K562 (cell line): ENCODE results near the gene CSAD. TPM values are rescaled to one million over a fixed set of nuclear protein-coding genes. Genes with fewer than 3 reads are reported as not detected.

ENCODE experiments used
- BCL6 ChIP-seq: fragments of 250-450 bp; sonication (Bioruptor Pico); IDR thresholded peaks from 2 replicates; pipeline ENCODE4 v1.4.0; 2020
- FOSL1 ChIP-seq: fragments of 200-800 bp; sonication (Bioruptor generic); conservative IDR thresholded peaks from 2 replicates; pipeline ENCODE4 v1.6.1; 2016; ENCODE audit warnings: missing genetic modification characterization, missing compliant biosample characterization
- FOXJ2 ChIP-seq: fragments of 200-800 bp; sonication (Bioruptor generic); IDR thresholded peaks from 2 replicates; pipeline ENCODE4 v1.6.1; 2016; ENCODE audit warnings: missing genetic modification characterization, missing compliant biosample characterization
- HDAC1 ChIP-seq, 2 experiments: fragments of 450-650 bp; IDR thresholded peaks; 2 replicates each; pipeline ENCODE4 v1.6.1; 2016 to 2017; ENCODE audit warnings: inconsistent platforms in 1 of 2, mild to moderate bottlenecking in 1 of 2, moderate library complexity in 1 of 2
- HDAC3 ChIP-seq: fragments of 450-650 bp; IDR thresholded peaks from 2 replicates; pipeline ENCODE4 v1.6.1; 2018; ENCODE audit warnings: borderline replicate concordance, mild to moderate bottlenecking, moderate library complexity; ENCODE audit not compliant: partially characterized antibody
- HDAC6 ChIP-seq: IDR thresholded peaks from 2 replicates; pipeline ENCODE4 v1.6.1; 2012; ENCODE audit warnings: low read depth, mild to moderate bottlenecking, control low read depth, inconsistent platforms, low read length, moderate library complexity
- HOXB6 ChIP-seq: fragments of 250-450 bp; sonication (Bioruptor Pico); IDR thresholded peaks from 2 replicates; pipeline ENCODE4 v1.5.1; 2022; ENCODE audit warnings: mild to moderate bottlenecking, borderline replicate concordance
- JUND ChIP-seq, 2 experiments: IDR thresholded peaks; 2 replicates in 1 of 2; 3 replicates in 1 of 2; pipeline ENCODE4 v1.6.1; 2011; ENCODE audit warnings: borderline replicate concordance in 2 of 2, low read depth in 2 of 2, low read length in 2 of 2, improper control_type of control experiment in 1 of 2, missing biosample characterization in 1 of 2, missing genetic modification characterization in 1 of 2, missing genetic modification reagents in 1 of 2
- KLF13 ChIP-seq: fragments of 450-650 bp; IDR thresholded peaks from 2 replicates; pipeline ENCODE4 v1.6.1; 2016; ENCODE audit warnings: missing genetic modification characterization, low read depth, mild to moderate bottlenecking, missing compliant biosample characterization, moderate library complexity, borderline replicate concordance
- MCM2 ChIP-seq: fragments of 450-650 bp; IDR thresholded peaks from 2 replicates; pipeline ENCODE4 v1.6.1; 2017; ENCODE audit warnings: low read depth, mild to moderate bottlenecking
- MNT ChIP-seq, 2 experiments: fragments of 450-650 bp; conservative IDR thresholded peaks; 2 replicates each; pipeline ENCODE4 v1.6.1; 2017; ENCODE audit warnings: mild to moderate bottlenecking in 2 of 2, moderate library complexity in 2 of 2
- NELFE ChIP-seq: IDR thresholded peaks from 2 replicates; pipeline ENCODE4 v1.6.1; 2011; ENCODE audit warnings: mild to moderate bottlenecking; ENCODE audit not compliant: insufficient read depth, insufficient read length
- NUFIP1 ChIP-seq: fragments of 450-650 bp; IDR thresholded peaks from 2 replicates; pipeline ENCODE4 v1.6.1; 2018; ENCODE audit not compliant: partially characterized antibody
- PHTF2 ChIP-seq: fragments of 250-450 bp; sonication (Bioruptor Pico); IDR thresholded peaks from 2 replicates; pipeline ENCODE4 v1.5.0; 2021; ENCODE audit warnings: mild to moderate bottlenecking
- POU5F1 ChIP-seq: fragments of 150-350 bp; IDR thresholded peaks from 2 replicates; pipeline ENCODE4 v1.6.1; 2014; ENCODE audit warnings: borderline replicate concordance, low read length, low read depth, mild to moderate bottlenecking; ENCODE audit not compliant: partially characterized antibody
- PPARD ChIP-seq: fragments of 250-450 bp; sonication (Bioruptor Pico); IDR thresholded peaks from 2 replicates; pipeline ENCODE4 v1.8.0; 2022; ENCODE audit warnings: inconsistent platforms, mild to moderate bottlenecking, moderate library complexity
- RBM25 ChIP-seq: fragments of 200-400 bp; formaldehyde crosslinking; IDR thresholded peaks from 2 replicates; pipeline ENCODE4 v1.6.1; 2018; ENCODE audit warnings: low read length, low read depth, moderate library complexity; ENCODE audit not compliant: severe bottlenecking
- RFX1 ChIP-seq: fragments of 450-650 bp; IDR thresholded peaks from 2 replicates; pipeline ENCODE4 v1.6.1; 2016; ENCODE audit warnings: mild to moderate bottlenecking, moderate library complexity
- RFX7 ChIP-seq: fragments of 250-450 bp; sonication (Bioruptor Pico); IDR thresholded peaks from 2 replicates; pipeline ENCODE4 v1.5.1; 2021; ENCODE audit warnings: mild to moderate bottlenecking
- SAP30 ChIP-seq: fragments of 200-600 bp; sonication (generic); IDR thresholded peaks from 2 replicates; pipeline ENCODE4 v1.6.1; 2012; ENCODE audit warnings: borderline replicate concordance, low read depth, mild to moderate bottlenecking, moderate library complexity, low read length, control low read depth, inconsistent platforms; ENCODE audit not compliant: insufficient read depth, poor library complexity, severe bottlenecking
- SIX5 ChIP-seq, 2 experiments: IDR thresholded peaks; 2 replicates each; pipeline ENCODE4 v1.6.1; 2011; ENCODE audit warnings: low read length in 2 of 2, borderline replicate concordance in 1 of 2, low read depth in 1 of 2, mild to moderate bottlenecking in 1 of 2, moderate library complexity in 1 of 2; ENCODE audit not compliant: insufficient read depth in 1 of 2
- SMARCC2 ChIP-seq: fragments of 450-650 bp; IDR thresholded peaks from 2 replicates; pipeline ENCODE4 v1.6.1; 2017; ENCODE audit warnings: antibody characterized with exemption, moderate library complexity, mild to moderate bottlenecking, low read depth
- SNIP1 ChIP-seq: fragments of 450-650 bp; IDR thresholded peaks from 2 replicates; pipeline ENCODE4 v1.7.1; 2017; ENCODE audit warnings: low read depth, mild to moderate bottlenecking
- SREBF1 ChIP-seq: fragments of 150-350 bp; IDR thresholded peaks from 2 replicates; pipeline ENCODE4 v1.6.1; 2014; ENCODE audit warnings: antibody characterized with exemption, low read depth, low read length, borderline replicate concordance
- U2AF1 ChIP-seq: fragments of 200-400 bp; formaldehyde crosslinking; optimal IDR thresholded peaks from 2 replicates; pipeline ENCODE3; 2017; ENCODE audit warnings: mild to moderate bottlenecking, low read depth, low read length, moderate library complexity
- WHSC1 ChIP-seq: IDR thresholded peaks from one replicate; pipeline ENCODE4 v1.6.1; 2012; ENCODE audit warnings: low read length, control low read depth, inconsistent platforms
- ZBTB9 ChIP-seq: fragments of 450-650 bp; formaldehyde crosslinking; IDR thresholded peaks from 2 replicates; pipeline ENCODE4 v1.4.0; 2020; ENCODE audit warnings: mild to moderate bottlenecking, moderate library complexity
- ZEB2 ChIP-seq: fragments of 450-650 bp; IDR thresholded peaks from 2 replicates; pipeline ENCODE4 v1.6.1; 2016
- polyA plus RNA-seq, 8 experiments: library from polyadenylated mRNA; depleted of rRNA in 4 of 8; stranded (reverse) in 5 of 8; unstranded in 3 of 8; fragments of >200 nt; fragmentation: Nextera tagmentation in 2 of 8; fragmentation: Illumina TruSeq in 1 of 8; extraction: Ambion mirVana in 2 of 8; extraction: Trizol in 1 of 8; gene quantifications; 2 replicates each; pipeline versions ENCODE4 v1.2.1 to v1.2.3, GENCODE V29; 2011 to 2014; ENCODE audit warnings: inconsistent platforms in 1 of 8, missing spikeins in 1 of 8
- total RNA-seq, 7 experiments: library from RNA; depleted of rRNA in 6 of 7; stranded (reverse); fragments of >200 nt in 6 of 7; fragmentation: Illumina TruSeq in 2 of 7; extraction: Trizol in 2 of 7; gene quantifications; 2 replicates each; pipeline versions ENCODE4 v1.2.1 to v1.2.3, GENCODE V29; 2011 to 2021; ENCODE audit warnings: low replicate concordance in 1 of 7

The CSAD gene
- total and polyA plus RNA-seq, 9 of the 15 experiments (the other 6 are each of a cell fraction or from before 2014, with no cell fraction given): 1.8 to 19.6 (median 8.1) TPM

- TF ChIP-seq SIX5 (IDR thresholded peaks at IDR 0.05; ENCODE audit: borderline replicate concordance in 1 of 2, insufficient read depth in 1 of 2, low read depth in 1 of 2, low read length in 2 of 2): no peak
- TF ChIP-seq PPARD (CRISPR knock-in tag): no peak
- no peak for TF ChIP-seq RBM25
- no peak for TF ChIP-seq FOXJ2
- peak; percentile 43; the same call in 1 of the 2 replicates for TF ChIP-seq KLF13 (tag)
- TF ChIP-seq SNIP1: no peak
- TF ChIP-seq WHSC1: no peak
- TF ChIP-seq HDAC3: no peak
- TF ChIP-seq PHTF2 (CRISPR knock-in tag): no peak
- TF ChIP-seq RFX7 (CRISPR knock-in tag): no peak
- TF ChIP-seq NELFE: no peak
- TF ChIP-seq FOSL1 (tag): no peak
- no peak for TF ChIP-seq SAP30
- 0 out of 4 replicates have a peak, but pooled peaks of 1 of the 2 experiments have one; percentile 49 for TF ChIP-seq MNT (conservative IDR thresholded peaks at IDR 0.05)
- no peak for TF ChIP-seq RFX1
- peak; percentile 4; the same call in 1 of the 2 replicates for TF ChIP-seq JUND (IDR thresholded peaks at IDR 0.05; ENCODE audit: borderline replicate concordance, low read depth, low read length)
- TF ChIP-seq JUND (tag; IDR thresholded peaks at IDR 0.05; ENCODE audit: borderline replicate concordance, low read depth, low read length): no peak
- no peak for TF ChIP-seq ZBTB9 (CRISPR knock-in tag)
- no peak for TF ChIP-seq NUFIP1
- TF ChIP-seq U2AF1: no peak
- TF ChIP-seq SREBF1: no peak
- TF ChIP-seq SMARCC2: no peak
- TF ChIP-seq MCM2: no peak
- TF ChIP-seq ZEB2: peak; percentile 93
- no peak for TF ChIP-seq BCL6
- TF ChIP-seq POU5F1: no peak
- TF ChIP-seq HDAC1 (IDR thresholded peaks at IDR 0.05): peak in 1 of 2 experiments; percentile 44; a peak in 1 of 4 replicates
- TF ChIP-seq HDAC6: no peak
- TF ChIP-seq HOXB6 (CRISPR knock-in tag): no peak
These were observed 37.4 kb downstream of the CSAD start (continued) for GRCh38 chr12:53143355-53143754.
